Fibroblast of lung (primary cell): ENCODE data around the gene TPCN2. TPM values are rescaled to one million over a fixed set of nuclear protein-coding genes. Genes with fewer than 3 reads are reported as not detected.

Source experiments
- DNase-seq, 2 donors: peaks; one replicate each; pipeline versions ENCODE4 v3.0.0 to v3.0.0-alpha.2; 2010; ENCODE audit warnings: low read depth in 2 of 2
- H2AFZ ChIP-seq: 2 replicates; pipeline ENCODE4 v1.5.1; 2012; ENCODE audit warnings: low read length, control low read depth, inconsistent platforms
- H3K27ac ChIP-seq: 2 replicates; pipeline ENCODE4 v1.5.1; 2011; ENCODE audit warnings: low read length, control low read depth; ENCODE audit not compliant: insufficient read depth
- H3K27me3 ChIP-seq: 2 replicates; pipeline ENCODE4 v1.5.1; 2011; ENCODE audit warnings: mild to moderate bottlenecking, low read length; ENCODE audit not compliant: control insufficient read depth, insufficient read depth
- H3K36me3 ChIP-seq: 2 replicates; pipeline ENCODE4 v1.5.1; 2011; ENCODE audit warnings: low read length; ENCODE audit not compliant: control insufficient read depth, insufficient read depth
- H3K4me1 ChIP-seq: 2 replicates; pipeline ENCODE4 v1.5.1; 2011; ENCODE audit warnings: low read length; ENCODE audit not compliant: control insufficient read depth, insufficient read depth; ENCODE audit errors: extremely low read depth
- H3K4me2 ChIP-seq: 2 replicates; pipeline ENCODE4 v1.5.1; 2011; ENCODE audit warnings: low read length, control low read depth; ENCODE audit not compliant: insufficient read depth; ENCODE audit errors: extremely low read depth
- H3K4me3 ChIP-seq, 4 experiments: fragments of 200-600 bp in 1 of 4; sonication (generic) in 1 of 4; replicated peaks in 1 of 4; 2 replicates each; pipeline ENCODE4 v1.5.1; 2011 to 2016; ENCODE audit warnings: low read length in 4 of 4, low read depth in 3 of 4, mild to moderate bottlenecking in 3 of 4, control low read depth in 2 of 4, inconsistent platforms in 1 of 4, mixed read lengths in 1 of 4; ENCODE audit not compliant: insufficient read depth in 1 of 4; ENCODE audit errors: control extremely low read depth in 1 of 4
- H3K79me2 ChIP-seq: 2 replicates; pipeline ENCODE4 v1.5.1; 2012; ENCODE audit warnings: mild to moderate bottlenecking, low read length, inconsistent platforms; ENCODE audit not compliant: control insufficient read depth, insufficient read depth
- H3K9ac ChIP-seq: 2 replicates; pipeline ENCODE4 v1.5.1; 2011; ENCODE audit warnings: mild to moderate bottlenecking, low read length, control low read depth; ENCODE audit not compliant: insufficient read depth
- H3K9me3 ChIP-seq: 2 replicates; pipeline ENCODE4 v1.5.1; 2012; ENCODE audit warnings: low read depth, low read length; ENCODE audit not compliant: control insufficient read depth, insufficient read depth
- H4K20me1 ChIP-seq: 2 replicates; pipeline ENCODE4 v1.5.1; 2011; ENCODE audit warnings: low read length; ENCODE audit not compliant: control insufficient read depth, insufficient read depth; ENCODE audit errors: extremely low read depth
- CTCF ChIP-seq, 2 donors: IDR thresholded peaks in 1 of 2; conservative IDR thresholded peaks in 1 of 2; 1 replicate in 1 of 2; 2 replicates in 1 of 2; pipeline ENCODE4 v1.5.1; 2011 to 2012; ENCODE audit warnings: low read length in 2 of 2, control low read depth in 1 of 2, inconsistent platforms in 1 of 2, low read depth in 1 of 2, mild to moderate bottlenecking in 1 of 2
- EZH2 ChIP-seq: IDR thresholded peaks from 2 replicates; pipeline ENCODE4 v1.5.1; 2012; ENCODE audit warnings: low read length, control low read depth, mild to moderate bottlenecking; ENCODE audit errors: missing control alignments
- polyA plus RNA-seq, 2 donors: library from polyadenylated mRNA; depleted of rRNA in 1 of 2; stranded (reverse) in 1 of 2; unstranded in 1 of 2; fragments of >200 nt; gene quantifications; 2 replicates each; pipeline ENCODE4 v1.2.1, GENCODE V29; 2011 to 2012; ENCODE audit warnings: missing spikeins in 1 of 2
- total RNA-seq: library from RNA; depleted of rRNA; stranded (reverse); fragments of >200 nt; gene quantifications from 2 replicates; pipeline ENCODE4 v1.2.1, GENCODE V29; 2014

Gene TPCN2
- total and polyA plus RNA-seq, 2 donors (not counting 1 experiment from before 2014, with no cell fraction given): 9.7 to 11.7 TPM

- H3K27ac ChIP-seq: no peak overlapping the region
- DNase-seq: no peak
Observed at GRCh38 chr11:69113646-69114340, 65.1 kb downstream of the TPCN2 start.

DNA sequence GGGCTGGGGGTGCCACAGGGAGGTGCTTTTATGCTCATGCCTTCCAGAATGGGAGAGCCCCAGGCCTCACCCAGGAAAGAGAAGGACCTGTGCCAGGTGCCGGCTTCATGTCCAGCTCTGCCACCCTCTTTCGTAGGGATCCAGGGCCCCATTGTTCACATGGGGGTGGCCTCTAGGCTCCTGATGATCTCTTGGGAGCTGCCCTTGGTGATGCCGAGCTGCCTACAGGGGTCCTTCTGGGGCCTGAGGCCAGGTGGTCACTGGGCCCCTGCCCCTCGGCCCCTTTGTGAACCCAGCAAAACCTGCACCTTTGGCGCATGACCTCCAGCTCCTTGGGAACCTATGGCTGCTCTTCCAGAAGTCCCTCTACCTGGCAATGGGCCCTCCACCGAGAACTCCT, 65.6 kb downstream of the TPCN2 start:
- no peaks in the 10 kb centered on the region for H4K20me1 ChIP-seq
- no peak overlapping the region for H3K4me2 ChIP-seq
- no peaks in the 10 kb centered on the region for H3K9me3 ChIP-seq
- DNase-seq: no peak
- H3K27ac ChIP-seq: no peak overlapping the region
- H3K27me3 ChIP-seq: no peaks in the 10 kb centered on the region
- H3K4me3 ChIP-seq: no peak overlapping the region
- no peaks in the 10 kb centered on the region for H3K4me1 ChIP-seq
- TF ChIP-seq EZH2 (no peak), CTCF (conservative IDR thresholded peaks at IDR 0.05 in 1 of 2, IDR thresholded peaks at IDR 0.05 in 1 of 2; ENCODE audit: low read depth in 1 of 2, low read length in 2 of 2) (no peak)
- H3K79me2 ChIP-seq: no peaks in the 10 kb centered on the region
- no peak overlapping the region for H2AFZ ChIP-seq
- no peaks in the 10 kb centered on the region for H3K36me3 ChIP-seq
- H3K9ac ChIP-seq: no peak overlapping the region

More at GRCh38 chr11:69113646-69114340, 65.1 kb downstream of the TPCN2 start:
- Histone ChIP-seq H3K79me2 (no peaks in the 10 kb centered on the region), H4K20me1 (no peaks in the 10 kb centered on the region), H2AFZ (no peak overlapping the region), H3K36me3 (no peaks in the 10 kb centered on the region), H3K4me1 (no peaks in the 10 kb centered on the region), H3K27me3 (no peaks in the 10 kb centered on the region), H3K9ac (no peak overlapping the region), H3K4me2 (no peak overlapping the region), H3K9me3 (no peaks in the 10 kb centered on the region), H3K4me3 (no peak overlapping the region)
- TF ChIP-seq EZH2: no peak
- no peak for TF ChIP-seq CTCF (conservative IDR thresholded peaks at IDR 0.05 in 1 of 2, IDR thresholded peaks at IDR 0.05 in 1 of 2; ENCODE audit: low read depth in 1 of 2, low read length in 2 of 2)

- Histone ChIP-seq H3K27ac (no peak overlapping the region), H3K9ac (no peak overlapping the region), H3K27me3 (no peaks in the 10 kb centered on the region), H3K79me2 (no peaks in the 10 kb centered on the region), H3K4me2 (no peak overlapping the region), H4K20me1 (no peaks in the 10 kb centered on the region), H3K9me3 (no peaks in the 10 kb centered on the region), H3K4me3 (no peak overlapping the region), H2AFZ (no peak overlapping the region), H3K4me1 (no peaks in the 10 kb centered on the region), H3K36me3 (no peaks in the 10 kb centered on the region)
- no peak for DNase-seq
- no peak for TF ChIP-seq EZH2
- TF ChIP-seq CTCF (conservative IDR thresholded peaks at IDR 0.05 in 1 of 2, IDR thresholded peaks at IDR 0.05 in 1 of 2; ENCODE audit: low read depth in 1 of 2, low read length in 2 of 2): no peak
Observed at GRCh38 chr11:69114811-69115523, 66.2 kb downstream of the TPCN2 start.
